ENCODE results near the gene TARBP2. TPM values are rescaled to one million over a fixed set of nuclear protein-coding genes. Genes with fewer than 3 reads are reported as not detected.

Gene TARBP2
- total and polyA plus RNA-seq, 10 donors, result 25.9 to 57.1 (median 36.1) TPM

- no peaks in the 10 kb centered on the region for H3K27me3 ChIP-seq (replicated peaks in 1 of 7)
- H3K4me1 ChIP-seq, result no peaks in the 10 kb centered on the region
- WGBS, 5 donors, result 94 to 100% (median 97%) methylated on average over 3 of the region's 3 CpGs
- H3K4me3 ChIP-seq, result no peak overlapping the region
- peaks cover 2 to 100% (median 84%) of the 10 kb centered on the region in 6 donors for H3K36me3 ChIP-seq
- no peak for DNase-seq
- no peaks in the 10 kb centered on the region for H3K9me3 ChIP-seq
- TF ChIP-seq CTCF (IDR thresholded peaks at IDR 0.05 in 8 of 11, conservative IDR thresholded peaks at IDR 0.05 in 3 of 11) (no peak), POLR2A (IDR thresholded peaks at IDR 0.05) (no peak), POLR2AphosphoS5 (IDR thresholded peaks at IDR 0.05) (no peak)
- intact Hi-C loops (cut with DNase I; ENCODE audit: low total_unique reads), result no loop called here
- no peak overlapping the region for H3K27ac ChIP-seq
Observed at GRCh38 chr12:53523131-53523530, 22.0 kb downstream of the TARBP2 start.

GRCh38 chr12:53524476-53524875 is 23.4 kb downstream of the TARBP2 start:
- Histone ChIP-seq H3K27me3 (replicated peaks in 1 of 7) (no peaks in the 10 kb centered on the region), H3K4me3 (no peak overlapping the region), H3K36me3 (peaks cover 2 to 100% (median 86%) of the 10 kb centered on the region in 6 donors), H3K9me3 (no peaks in the 10 kb centered on the region), H3K27ac (no peak overlapping the region), H3K4me1 (no peaks in the 10 kb centered on the region)
- intact Hi-C loops (cut with DNase I; ENCODE audit: low total_unique reads), result no loop called here
- DNase-seq, result no peak
- 97 to 99% (median 98%) methylated on average over 13 of the region's 13 CpGs for WGBS, 5 donors
- TF ChIP-seq POLR2A (IDR thresholded peaks at IDR 0.05) (no peak), POLR2AphosphoS5 (IDR thresholded peaks at IDR 0.05) (peak in 1 of 3 donors; percentile 24)

GRCh38 chr12:53530061-53530460 is 29.0 kb downstream of the TARBP2 start:
- intact Hi-C loops (cut with DNase I; ENCODE audit: low total_unique reads), result no loop called here
- peaks cover 17 to 100% (median 87%) of the 10 kb centered on the region in 6 donors for H3K36me3 ChIP-seq

GRCh38 chr12:53530920-53531319 is 29.8 kb downstream of the TARBP2 start:
- intact Hi-C loops (cut with DNase I; ENCODE audit: low total_unique reads), result no loop called here
- no peak for TF ChIP-seq POLR2A (IDR thresholded peaks at IDR 0.05)
- TF ChIP-seq CTCF (IDR thresholded peaks at IDR 0.05 in 8 of 11, conservative IDR thresholded peaks at IDR 0.05 in 3 of 11), result no peak
- TF ChIP-seq POLR2AphosphoS5 (IDR thresholded peaks at IDR 0.05), result no peak
- peaks cover 18 to 100% (median 89%) of the 10 kb centered on the region in 6 donors for H3K36me3 ChIP-seq
- H3K27ac ChIP-seq, result no peak overlapping the region
- H3K27me3 ChIP-seq (replicated peaks in 1 of 7), result no peaks in the 10 kb centered on the region
- WGBS, 5 donors, result 92 to 96% (median 94%) methylated on average over 4 of the region's 4 CpGs
- H3K4me3 ChIP-seq, result no peak overlapping the region
- H3K4me1 ChIP-seq, result no peaks in the 10 kb centered on the region
- DNase-seq, result no peak
- H3K9me3 ChIP-seq, result no peaks in the 10 kb centered on the region

More at GRCh38 chr12:53530061-53530460, 29.0 kb downstream of the TARBP2 start:
- TF ChIP-seq POLR2AphosphoS5 (IDR thresholded peaks at IDR 0.05) (no peak), CTCF (IDR thresholded peaks at IDR 0.05 in 8 of 11, conservative IDR thresholded peaks at IDR 0.05 in 3 of 11) (no peak), POLR2A (IDR thresholded peaks at IDR 0.05) (no peak)
- 78 to 91% (median 83%) methylated on average over 2 of the region's 2 CpGs for WGBS, 5 donors
- H3K9me3 ChIP-seq, result no peaks in the 10 kb centered on the region
- no peaks in the 10 kb centered on the region for H3K27me3 ChIP-seq (replicated peaks in 1 of 7)
- no peak overlapping the region for H3K4me3 ChIP-seq
- H3K27ac ChIP-seq, result no peak overlapping the region
- H3K4me1 ChIP-seq, result no peaks in the 10 kb centered on the region
- no peak for DNase-seq

- Histone ChIP-seq H3K36me3 (peaks cover 21 to 100% (median 93%) of the 10 kb centered on the region in 6 donors), H3K27me3 (replicated peaks in 1 of 7) (no peaks in the 10 kb centered on the region), H3K27ac (no peak overlapping the region), H3K4me1 (no peaks in the 10 kb centered on the region), H3K9me3 (no peaks in the 10 kb centered on the region), H3K4me3 (no peak overlapping the region)
- intact Hi-C loops (cut with DNase I; ENCODE audit: low total_unique reads), result no loop called here
- no peak for DNase-seq
- 76 to 96% (median 88%) methylated on average over 3 of the region's 3 CpGs for WGBS, 5 donors
- TF ChIP-seq CTCF (IDR thresholded peaks at IDR 0.05 in 8 of 11, conservative IDR thresholded peaks at IDR 0.05 in 3 of 11), result no peak
- no peak for TF ChIP-seq POLR2A (IDR thresholded peaks at IDR 0.05)
- TF ChIP-seq POLR2AphosphoS5 (IDR thresholded peaks at IDR 0.05), result no peak
Observed at GRCh38 chr12:53532021-53532420, 30.9 kb downstream of the TARBP2 start.

Measured in spleen (tissue), 11 donors.